COLO668 (cell line): ENCODE data around the gene SCTR.

ENCODE experiments used
- DNase-seq: peaks from one replicate; lab custom pipeline; 2025; ENCODE audit not compliant: unreplicated experiment; lab: John Stamatoyannopoulos, UW

SCTR gene

GRCh38 chr2:119523383-119523951 lies 816 bp downstream of the SCTR start:
- DNase-seq, result no peak

GRCh38 chr2:119522671-119523070 lies 1.6 kb downstream of the SCTR start:
- no peak for DNase-seq

DNA sequence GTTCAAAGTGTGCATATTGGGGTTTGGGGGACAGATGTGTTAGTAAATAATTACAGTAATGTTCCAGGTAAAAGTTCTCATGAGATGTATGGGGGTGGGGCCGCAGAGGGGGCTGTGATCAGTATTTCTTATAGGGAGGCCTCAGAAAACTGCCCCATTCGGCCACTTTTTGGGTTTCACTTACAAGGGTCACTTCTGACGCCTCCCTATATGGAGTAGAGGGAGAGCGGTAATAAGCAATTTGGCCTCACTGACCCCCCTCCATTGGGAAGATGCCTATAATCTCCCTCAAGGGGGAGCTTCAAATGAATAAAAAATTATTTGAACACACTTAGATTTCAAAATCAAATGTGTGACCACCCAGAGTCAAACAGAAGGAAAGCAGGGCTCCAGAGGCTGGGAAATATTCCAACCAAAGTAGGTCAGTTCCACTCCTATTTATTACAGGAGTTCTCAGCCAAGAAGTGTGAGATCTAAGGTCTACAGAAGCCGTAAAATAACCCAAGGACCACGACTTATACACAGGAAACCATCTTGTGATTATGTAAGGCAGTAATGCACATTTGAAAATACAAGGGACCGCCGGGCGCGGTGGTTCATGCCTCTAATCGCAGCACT lies 2.7 kb downstream of the SCTR start:
- no peak for DNase-seq

DNA sequence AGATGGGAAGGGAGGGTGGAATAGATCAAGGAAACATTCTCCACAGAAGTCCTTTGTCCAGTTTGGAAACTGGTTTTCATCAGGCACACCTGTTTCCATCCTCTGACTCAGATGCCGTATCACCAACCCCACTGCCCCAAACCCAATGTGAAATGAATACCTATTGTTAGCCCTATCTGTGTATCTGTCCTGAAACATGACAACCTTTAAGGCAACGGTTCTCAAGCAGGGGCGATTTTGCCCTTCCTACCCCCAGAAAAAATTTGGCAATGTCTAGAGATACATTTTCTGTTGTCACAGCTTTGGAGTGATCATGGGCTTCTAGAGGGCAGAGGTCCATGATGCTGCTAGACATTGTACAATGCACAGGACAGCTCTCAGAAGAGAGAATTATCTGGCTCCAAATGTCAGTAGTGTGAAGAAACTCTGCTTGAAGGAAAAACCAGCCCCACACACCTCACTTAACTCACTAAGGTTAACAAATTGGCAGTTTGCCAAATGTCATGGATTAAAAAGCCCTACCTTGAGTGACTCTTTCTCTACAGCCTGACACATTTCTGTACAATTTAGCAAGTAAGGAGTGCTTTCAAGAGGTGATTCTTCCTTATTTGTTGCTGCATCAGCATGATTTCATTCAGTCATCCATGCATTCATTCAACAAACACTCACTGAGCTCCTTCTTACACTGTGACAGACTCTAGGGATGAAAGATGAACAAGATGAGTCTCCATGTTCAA lies 3.4 kb downstream of the SCTR start:
- no peak for DNase-seq

DNA sequence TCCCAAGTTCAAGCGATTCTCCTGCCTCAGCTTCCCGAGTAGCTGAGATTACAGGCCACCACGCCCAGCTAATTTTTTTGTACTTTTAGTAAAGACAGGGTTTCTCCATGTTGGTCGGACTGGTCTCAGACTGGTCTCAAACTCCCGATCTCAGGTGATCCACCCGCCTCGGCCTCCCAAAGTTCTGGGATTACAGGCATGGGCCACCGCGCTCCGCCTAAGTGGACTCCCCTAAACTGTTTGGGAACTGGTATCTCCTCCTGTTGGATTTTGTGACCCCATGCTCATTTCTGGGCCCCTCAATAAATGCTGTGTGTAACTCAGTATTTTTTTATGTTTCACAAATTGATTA lies 5.2 kb downstream of the SCTR start:
- DNase-seq, result no peak

DNA sequence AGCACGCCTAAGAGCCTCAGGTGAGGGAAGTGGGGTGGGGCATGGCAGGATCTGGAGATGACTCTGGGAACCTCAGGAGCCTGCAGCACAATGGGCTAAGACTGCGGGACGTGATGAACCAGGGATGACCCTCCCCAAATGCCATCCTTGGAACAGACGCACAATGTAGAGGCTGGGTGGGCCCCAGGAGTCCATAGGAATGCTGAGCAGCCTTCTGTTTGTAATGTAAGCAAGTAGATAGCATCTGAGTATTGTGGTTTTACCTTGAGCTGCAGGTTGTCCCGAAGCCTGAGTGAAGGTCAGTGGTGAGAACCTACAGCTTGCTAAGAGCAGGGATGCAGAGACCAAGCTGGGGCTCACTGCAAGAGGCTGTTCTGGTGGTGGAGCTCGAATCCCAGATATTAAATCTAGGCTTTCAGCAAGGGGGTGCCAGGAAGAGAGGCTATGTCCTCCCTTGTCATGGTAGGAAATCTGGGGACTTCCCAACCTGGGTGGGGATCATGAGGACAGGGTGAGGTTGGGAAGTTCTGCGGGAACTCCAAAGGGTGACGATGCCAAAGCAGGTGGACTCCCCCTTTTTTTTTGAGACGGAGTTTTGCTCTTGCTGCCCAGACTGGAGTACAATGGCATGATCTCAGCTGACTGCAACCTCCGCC lies 5.8 kb downstream of the SCTR start:
- no peak for DNase-seq

DNA sequence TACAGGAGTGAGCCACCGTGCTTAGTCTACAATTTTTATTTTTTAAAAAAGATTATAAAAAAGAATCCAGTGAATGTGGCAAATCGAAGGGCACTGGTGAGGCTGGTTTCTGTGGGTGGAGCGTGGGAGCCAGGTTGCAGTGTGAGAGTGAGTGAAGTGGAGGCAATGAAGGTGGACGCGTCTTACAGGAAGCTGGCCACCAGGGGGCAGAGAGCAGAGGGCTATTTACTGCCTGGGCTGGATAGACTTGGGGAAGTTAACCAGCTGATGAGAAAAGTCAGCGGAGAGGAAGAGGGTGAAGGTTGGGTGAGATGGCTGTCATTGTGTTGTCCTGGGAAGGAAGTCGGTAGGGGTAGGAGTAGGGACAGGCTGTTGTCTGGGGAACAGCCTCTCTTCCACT lies 6.8 kb downstream of the SCTR start:
- peak; percentile 68 for DNase-seq

- no peak for DNase-seq
Observed at GRCh38 chr2:119516121-119516520, 8.2 kb downstream of the SCTR start.

GRCh38 chr2:119513832-119514231 lies 10.5 kb downstream of the SCTR start:
- no peak for DNase-seq

- no peak for DNase-seq
Observed at GRCh38 chr2:119512946-119513345, 11.3 kb downstream of the SCTR start.

GRCh38 chr2:119511989-119512388 lies 12.3 kb downstream of the SCTR start:
- DNase-seq, result no peak

GRCh38 chr2:119508756-119509155 lies 15.5 kb downstream of the SCTR start:
- DNase-seq, result no peak

GRCh38 chr2:119496682-119497081 lies 27.6 kb downstream of the SCTR start:
- no peak for DNase-seq

DNA sequence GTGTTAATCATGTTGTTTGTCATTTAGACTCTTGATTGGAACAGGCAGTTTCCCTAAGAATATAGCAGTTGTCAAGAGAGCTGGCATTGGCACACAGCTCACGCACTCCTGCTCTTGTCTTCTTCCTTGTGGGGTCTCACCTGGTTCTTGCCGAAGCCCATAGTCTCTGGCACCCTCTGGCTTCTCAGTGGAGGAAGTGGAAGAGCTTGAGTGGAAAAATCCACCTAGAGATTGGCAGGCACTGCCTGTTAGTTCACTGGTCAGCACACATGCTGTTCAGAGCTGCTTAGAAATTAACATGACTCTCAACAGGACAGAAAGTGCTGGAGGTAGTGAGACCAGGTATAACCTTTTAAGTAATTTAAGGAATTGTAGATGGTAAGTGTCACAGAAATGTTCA lies 28.3 kb downstream of the SCTR start:
- DNase-seq, result no peak

DNA sequence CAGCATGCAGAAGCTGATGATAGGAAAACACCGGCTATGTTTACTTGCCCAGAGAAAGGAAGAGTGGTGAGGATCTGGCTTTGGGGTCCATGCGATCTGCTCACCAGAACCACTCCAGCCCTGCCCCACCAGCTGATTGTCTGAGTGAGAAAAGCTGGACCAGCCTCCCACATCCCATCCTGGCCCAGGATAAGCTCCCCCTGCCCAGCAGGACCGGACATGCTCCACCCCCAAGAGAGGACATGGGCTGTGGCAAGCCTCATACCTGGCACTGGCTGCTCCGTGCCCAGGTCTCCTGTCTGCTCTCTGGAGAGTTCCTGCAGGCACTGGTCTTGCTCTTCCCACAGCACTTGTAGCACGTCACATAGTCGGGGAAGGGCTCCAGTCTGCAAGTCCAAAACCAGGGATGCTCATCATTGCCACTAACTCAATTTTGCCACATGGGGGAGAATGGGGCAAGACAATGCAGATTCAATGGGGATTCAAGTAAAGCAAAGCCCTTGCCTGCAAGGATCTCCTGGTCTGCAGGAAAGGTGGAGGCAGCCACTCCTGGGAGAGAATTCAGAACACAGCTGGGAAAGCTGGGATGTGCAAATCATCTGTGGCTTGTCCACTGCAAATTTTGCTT lies 30.0 kb downstream of the SCTR start:
- no peak for DNase-seq

GRCh38 chr2:119491776-119492525 lies 32.3 kb downstream of the SCTR start:
- DNase-seq, result no peak

GRCh38 chr2:119490653-119491195 lies 33.6 kb downstream of the SCTR start:
- DNase-seq, result no peak

DNA sequence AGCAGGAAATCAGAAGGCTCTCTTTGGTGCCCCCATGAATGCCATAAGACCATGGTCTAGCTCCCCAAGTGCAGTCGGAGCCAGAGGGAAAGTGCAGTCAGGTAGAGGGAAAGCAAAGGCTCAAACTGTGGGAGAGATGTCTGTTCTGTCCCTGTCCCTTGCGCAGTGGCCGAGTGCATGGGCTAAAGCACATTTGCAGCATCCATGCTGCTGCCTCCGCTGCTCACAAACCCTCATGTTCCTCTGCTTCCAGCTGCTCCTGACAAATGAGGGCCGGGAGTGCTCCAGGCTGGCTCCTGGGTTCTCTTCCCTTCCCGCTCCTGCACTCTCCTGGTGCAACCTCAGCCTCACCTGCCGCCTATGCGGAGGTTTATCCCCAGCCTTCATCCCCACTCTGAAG lies 34.2 kb downstream of the SCTR start:
- DNase-seq, result no peak

DNA sequence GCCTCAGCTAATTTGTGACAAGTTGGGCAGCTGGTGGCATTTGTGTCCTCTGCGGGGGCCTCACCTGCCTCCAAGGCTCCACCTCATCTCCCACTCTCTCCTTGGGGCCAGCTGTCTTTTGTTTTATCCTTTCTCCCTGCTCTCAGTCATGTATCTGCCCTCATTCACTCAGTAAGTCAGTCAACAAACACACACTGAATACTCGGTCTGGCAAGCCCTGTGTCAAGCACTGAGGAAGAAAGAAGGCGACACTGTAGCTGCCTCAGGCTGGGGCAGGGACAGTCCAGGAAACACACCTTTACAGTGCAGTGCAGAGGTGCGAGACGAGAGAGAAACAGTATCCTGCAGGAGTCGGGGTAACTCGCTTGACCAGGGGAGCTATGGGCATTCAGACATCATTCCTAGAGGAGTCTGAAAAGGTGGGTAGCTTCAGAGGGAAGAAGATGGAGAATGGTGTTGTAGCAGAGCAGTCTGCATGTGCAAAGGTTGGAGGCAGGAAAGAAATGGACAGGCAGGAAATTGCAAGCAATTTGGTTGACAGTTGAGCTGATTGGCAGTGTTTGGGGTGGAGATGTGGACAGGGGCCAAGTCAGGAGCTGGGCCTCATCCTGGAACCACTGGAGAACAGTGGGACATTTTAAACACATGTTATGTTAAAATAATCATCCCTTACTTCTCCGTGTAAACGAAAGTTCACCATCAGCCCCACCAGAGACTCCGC lies 34.9 kb downstream of the SCTR start:
- DNase-seq, result no peak
